IMR-90 (cell line): ENCODE data around the gene ZNF182. TPM values are rescaled to one million over a fixed set of nuclear protein-coding genes. Genes with fewer than 3 reads are reported as not detected.

Experiments used
- ATAC-seq: fragments of 200-7000 bp; cut with Tn5 transposase; 2 replicates; pipeline ENCODE4 v1.9.1; 2020; ENCODE audit warnings: low read depth, mild to moderate bottlenecking, moderate library complexity
- BruUV-seq: library from RNA; stranded (reverse); fragments of 400-500 nt; replicated peaks from 2 replicates; lab custom pipeline; 2021; lab: Mats Ljungman, UMichigan
- CTCF ChIA-PET: fragments of 300-600 bp; formaldehyde crosslinking; extraction: SDS; loops from one replicate; lab custom pipeline; 2021; ENCODE audit warnings: antibody characterized with exemption; lab: Yijun Ruan, JAX
- POLR2A ChIA-PET: fragments of 300-600 bp; sonication (Branson Sonifier 250); formaldehyde crosslinking; loops from one replicate; lab custom pipeline; 2022; ENCODE audit warnings: antibody characterized with exemption; ENCODE audit not compliant: unreplicated experiment; lab: Charles Lee
- DNase-seq: peaks from one replicate; pipeline ENCODE4 v3.0.0; 2013
- H2AFZ ChIP-seq: replicated peaks from 2 replicates; pipeline ENCODE3; 2013; ENCODE audit warnings: low read length, mild to moderate bottlenecking; ENCODE audit not compliant: poor library complexity
- H2AK5ac ChIP-seq: 2 replicates; pipeline ENCODE4 v1.6.1; 2013; ENCODE audit warnings: low read depth, low read length, inconsistent platforms
- H2AK9ac ChIP-seq: replicated peaks from 2 replicates; pipeline ENCODE3; 2013; ENCODE audit warnings: mild to moderate bottlenecking, low read depth, low read length, moderate library complexity; ENCODE audit not compliant: poor library complexity
- H2BK120ac ChIP-seq: 2 replicates; pipeline ENCODE4 v1.6.1; 2013; ENCODE audit warnings: low read depth, low read length, inconsistent platforms
- H2BK15ac ChIP-seq: 3 replicates; pipeline ENCODE4 v1.6.1; 2013; ENCODE audit warnings: low read depth, low read length, inconsistent platforms
- H2BK20ac ChIP-seq: 2 replicates; pipeline ENCODE4 v1.6.1; 2013; ENCODE audit warnings: low read depth, mild to moderate bottlenecking, inconsistent platforms, low read length, moderate library complexity
- H2BK5ac ChIP-seq: 2 replicates; pipeline ENCODE4 v1.6.1; 2013; ENCODE audit warnings: mild to moderate bottlenecking, low read depth, low read length, inconsistent platforms; ENCODE audit not compliant: poor library complexity, severe bottlenecking
- H3K14ac ChIP-seq: replicated peaks from 2 replicates; pipeline ENCODE4 v1.6.1; 2013; ENCODE audit warnings: low read depth, low read length, inconsistent platforms
- H3K18ac ChIP-seq: 2 replicates; pipeline ENCODE4 v1.6.1; 2013; ENCODE audit warnings: low read depth, low read length, control low read depth
- H3K23ac ChIP-seq: 2 replicates; pipeline ENCODE4 v1.6.1; 2013; ENCODE audit warnings: low read depth, low read length, inconsistent platforms
- H3K27ac ChIP-seq: 2 replicates; pipeline ENCODE4 v1.5.1; 2013; ENCODE audit warnings: mild to moderate bottlenecking, control low read depth, low read length; ENCODE audit not compliant: insufficient read depth
- H3K27me3 ChIP-seq: 2 replicates; pipeline ENCODE4 v1.6.1; 2013; ENCODE audit warnings: low read length; ENCODE audit not compliant: control insufficient read depth, insufficient read depth
- H3K36me3 ChIP-seq: 2 replicates; pipeline ENCODE4 v1.6.1; 2013; ENCODE audit warnings: low read length, mixed read lengths; ENCODE audit not compliant: control insufficient read depth, insufficient read depth
- H3K4ac ChIP-seq: 2 replicates; pipeline ENCODE4 v1.6.1; 2013; ENCODE audit warnings: low read depth, low read length, inconsistent platforms
- H3K4me1 ChIP-seq: 2 replicates; pipeline ENCODE4 v1.6.1; 2013; ENCODE audit warnings: low read length, mixed read lengths; ENCODE audit not compliant: control insufficient read depth, insufficient read depth
- H3K4me2 ChIP-seq: 2 replicates; pipeline ENCODE4 v1.6.1; 2013; ENCODE audit warnings: low read depth, mild to moderate bottlenecking, control low read depth, low read length, moderate library complexity
- H3K4me3 ChIP-seq: 2 replicates; pipeline ENCODE4 v1.5.1; 2013; ENCODE audit warnings: low read depth, mild to moderate bottlenecking, control low read depth, low read length, moderate library complexity; ENCODE audit not compliant: insufficient read depth
- H3K56ac ChIP-seq: 2 replicates; pipeline ENCODE4 v1.6.1; 2013; ENCODE audit warnings: low read length, inconsistent platforms; ENCODE audit not compliant: insufficient read depth; ENCODE audit errors: extremely low read depth
- H3K79me1 ChIP-seq, 2 experiments: 2 replicates each; pipeline ENCODE4 v1.6.1; 2013; ENCODE audit warnings: low read length in 2 of 2, inconsistent platforms in 1 of 2, low read depth in 1 of 2
- H3K9ac ChIP-seq: 2 replicates; pipeline ENCODE4 v1.6.1; 2013; ENCODE audit warnings: low read depth, low read length, control low read depth
- H3K9me1 ChIP-seq: 2 replicates; pipeline ENCODE4 v1.6.1; 2013; ENCODE audit warnings: low read length, inconsistent platforms; ENCODE audit not compliant: insufficient read depth
- H3K9me3 ChIP-seq: 2 replicates; pipeline ENCODE4 v1.6.1; 2013; ENCODE audit warnings: low read length; ENCODE audit not compliant: control insufficient read depth, insufficient read depth
- H4K20me1 ChIP-seq: 2 replicates; pipeline ENCODE4 v1.6.1; 2013; ENCODE audit warnings: low read length, inconsistent platforms; ENCODE audit not compliant: insufficient read depth
- H4K5ac ChIP-seq: 2 replicates; pipeline ENCODE4 v1.6.1; 2013; ENCODE audit warnings: mild to moderate bottlenecking, low read depth, low read length, control low read depth
- H4K8ac ChIP-seq, 2 experiments: 2 replicates each; pipeline ENCODE4 v1.6.1; 2013; ENCODE audit warnings: low read depth in 2 of 2, low read length in 2 of 2, control low read depth in 1 of 2, inconsistent platforms in 1 of 2
- H4K91ac ChIP-seq: 2 replicates; pipeline ENCODE4 v1.6.1; 2013; ENCODE audit warnings: low read depth, low read length, inconsistent platforms; ENCODE audit not compliant: insufficient read depth
- BHLHE40 ChIP-seq: fragments of 150-350 bp; IDR thresholded peaks from 2 replicates; pipeline ENCODE4 v1.6.1; 2016; ENCODE audit warnings: mild to moderate bottlenecking, low read depth, low read length
- CEBPB ChIP-seq: IDR thresholded peaks from 2 replicates; pipeline ENCODE4 v1.6.1; 2012; ENCODE audit warnings: low read depth, low read length, improper control_type of control experiment
- MAFK ChIP-seq: IDR thresholded peaks from 2 replicates; pipeline ENCODE4 v1.6.1; 2012; ENCODE audit warnings: low read depth, low read length, improper control_type of control experiment
- NFE2L2 ChIP-seq: fragments of 150-350 bp; IDR thresholded peaks from 2 replicates; pipeline ENCODE4 v1.6.1; 2016; ENCODE audit warnings: low read depth, mild to moderate bottlenecking, low read length
- RAD21 ChIP-seq: IDR thresholded peaks from 2 replicates; pipeline ENCODE4 v1.6.1; 2012; ENCODE audit warnings: low read length, improper control_type of control experiment
- RCOR1 ChIP-seq: IDR thresholded peaks from 2 replicates; pipeline ENCODE4 v1.6.1; 2012; ENCODE audit warnings: mild to moderate bottlenecking, low read length, improper control_type of control experiment; ENCODE audit not compliant: insufficient replicate concordance
- SMC3 ChIP-seq: fragments of 150-350 bp; IDR thresholded peaks from 2 replicates; pipeline ENCODE4 v1.6.1; 2016; ENCODE audit warnings: low read depth, mild to moderate bottlenecking, antibody characterized with exemption, low read length, moderate library complexity
- WGBS, 2 experiments: methylation state at CpG; one replicate each; pipeline versions ENCODE4 v1.1.5 to v1.1.7; 2013; ENCODE audit warnings: missing lambda C conversion rate in 2 of 2; ENCODE audit not compliant: insufficient read length in 1 of 2; ENCODE audit errors: extremely low coverage in 2 of 2; 5-methylcytosine and 5-hydroxymethylcytosine counted together
- dilution Hi-C: fragments of 300-500 bp; cut with HindIII; formaldehyde crosslinking; loops from one replicate; pipeline ENCODE4 v1.14.3; 2018; ENCODE audit warnings: low sequenced_read_pairs; ENCODE audit not compliant: unreplicated experiment
- in situ Hi-C: fragments of 300-500 bp; cut with MboI; formaldehyde crosslinking; loops from 3 replicates; pipeline ENCODE4 v1.14.3; 2019; ENCODE audit warnings: low sequenced_read_pairs, inconsistent platforms, mixed read lengths
- intact Hi-C: fragments of 100-400 bp; cut with micrococcal nuclease; formaldehyde crosslinking; loops from 2 replicates; pipeline ENCODE4 v1.10.0; 2022
- polyA plus RNA-seq, 3 experiments: library from polyadenylated mRNA; depleted of rRNA; stranded (reverse); fragments of >200 nt; gene quantifications; 2 replicates each; pipeline ENCODE4 v1.2.3, GENCODE V29; 2012; ENCODE audit warnings: low replicate concordance in 1 of 3
- total RNA-seq: library from RNA; depleted of rRNA; stranded (reverse); fragments of >200 nt; gene quantifications from 2 replicates; pipeline ENCODE4 v1.2.3, GENCODE V29; 2012
- TF ChIP-seq, protein P1 (sequence below): fragments of 150-350 bp; IDR thresholded peaks from 2 replicates; pipeline ENCODE4 v1.6.1; 2016; ENCODE audit warnings: low read depth, mild to moderate bottlenecking, low read length, moderate library complexity, borderline replicate concordance
- TF ChIP-seq, protein P2 (sequence below): fragments of 150-350 bp; IDR thresholded peaks from 2 replicates; pipeline ENCODE4 v1.6.1; 2017; ENCODE audit warnings: mild to moderate bottlenecking, antibody characterized with exemption, low read length, low read depth

Gene ZNF182
- total and polyA plus RNA-seq, 2 of the 4 experiments (the other 2 are of a cell fraction), result 1.7 to 3.0 TPM

DNA sequence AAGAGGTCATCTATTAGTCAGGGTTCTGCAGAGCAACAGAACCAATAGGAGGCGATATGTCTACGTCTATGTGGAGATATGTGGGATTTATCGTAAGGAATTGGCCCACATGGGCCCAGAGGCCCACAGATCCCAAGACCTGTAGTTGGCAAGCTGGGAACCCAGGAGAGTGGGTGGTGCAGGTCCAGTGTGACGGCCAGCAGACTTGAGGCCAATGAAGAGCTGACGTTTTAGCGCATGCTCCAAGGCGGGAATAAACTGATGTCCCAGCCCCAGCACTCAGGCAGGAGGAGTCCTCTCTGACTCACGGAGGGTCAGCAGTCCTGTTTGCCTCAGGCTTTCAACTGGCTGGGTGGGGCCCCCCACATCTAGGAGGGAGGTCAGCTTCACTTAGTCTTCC is 24.3 kb upstream of the ZNF182 start:
- Histone ChIP-seq H3K14ac (no peak overlapping the region), H3K27me3 (no peaks in the 10 kb centered on the region), H4K5ac (no peak overlapping the region), H2AK9ac (no peak overlapping the region), H4K8ac (no peak overlapping the region), H3K23ac (no peak overlapping the region), H2AFZ (no peak overlapping the region), H2BK5ac (no peak overlapping the region), H3K27ac (no peak overlapping the region), H3K18ac (no peak overlapping the region), H3K9me3 (no peaks in the 10 kb centered on the region), H3K56ac (no peak overlapping the region), H3K9me1 (no peaks in the 10 kb centered on the region), H2BK20ac (no peak overlapping the region), H3K4me3 (no peak overlapping the region), H3K79me1 (no peaks in the 10 kb centered on the region), H3K9ac (no peak overlapping the region), H3K4me2 (no peak overlapping the region), H2BK120ac (no peak overlapping the region), H4K20me1 (no peaks in the 10 kb centered on the region), H3K4me1 (no peaks in the 10 kb centered on the region), H2BK15ac (no peak overlapping the region), H2AK5ac (no peak overlapping the region), H4K91ac (no peak overlapping the region), H3K36me3 (no peaks in the 10 kb centered on the region), H3K4ac (no peak overlapping the region)
- in situ Hi-C loops, result loop anchor here (10.0 to 25.0 kb wide), 2 partner anchors 193 to 491 kb away; partner anchors contain the start of gene ZNF81
- intact Hi-C loops, result loop anchor here (5.0 kb wide), 3 partner anchors 464 to 531 kb away; partner anchors contain the start of gene ARAF
- ATAC-seq, result no peak
- TF ChIP-seq, protein P1, sequence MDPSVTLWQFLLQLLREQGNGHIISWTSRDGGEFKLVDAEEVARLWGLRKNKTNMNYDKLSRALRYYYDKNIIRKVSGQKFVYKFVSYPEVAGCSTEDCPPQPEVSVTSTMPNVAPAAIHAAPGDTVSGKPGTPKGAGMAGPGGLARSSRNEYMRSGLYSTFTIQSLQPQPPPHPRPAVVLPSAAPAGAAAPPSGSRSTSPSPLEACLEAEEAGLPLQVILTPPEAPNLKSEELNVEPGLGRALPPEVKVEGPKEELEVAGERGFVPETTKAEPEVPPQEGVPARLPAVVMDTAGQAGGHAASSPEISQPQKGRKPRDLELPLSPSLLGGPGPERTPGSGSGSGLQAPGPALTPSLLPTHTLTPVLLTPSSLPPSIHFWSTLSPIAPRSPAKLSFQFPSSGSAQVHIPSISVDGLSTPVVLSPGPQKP, result no peak
- TF ChIP-seq, protein P2, sequence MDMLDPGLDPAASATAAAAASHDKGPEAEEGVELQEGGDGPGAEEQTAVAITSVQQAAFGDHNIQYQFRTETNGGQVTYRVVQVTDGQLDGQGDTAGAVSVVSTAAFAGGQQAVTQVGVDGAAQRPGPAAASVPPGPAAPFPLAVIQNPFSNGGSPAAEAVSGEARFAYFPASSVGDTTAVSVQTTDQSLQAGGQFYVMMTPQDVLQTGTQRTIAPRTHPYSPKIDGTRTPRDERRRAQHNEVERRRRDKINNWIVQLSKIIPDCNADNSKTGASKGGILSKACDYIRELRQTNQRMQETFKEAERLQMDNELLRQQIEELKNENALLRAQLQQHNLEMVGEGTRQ, result no peak
- TF ChIP-seq RCOR1 (no peak), BHLHE40 (no peak), SMC3 (no peak), MAFK (no peak), NFE2L2 (no peak), RAD21 (no peak), CEBPB (no peak)
- BruUV-seq, result no TSS peak
- dilution Hi-C loops, result no loop called here
- ChIA-PET POLR2A (no interaction called here), CTCF (interaction anchor here (1.1 kb wide), 1 partner anchor 383 kb away, joined by 3 read pairs; no protein-coding TSS in a partner anchor)
- 71% methylated on average over 5 of the region's 8 CpGs; no CpG with 5 or more reads in 1 of the 2 experiments for WGBS, 2 experiments
- no peak for DNase-seq
